ENCODE results near the gene CA11. TPM values are rescaled to one million over a fixed set of nuclear protein-coding genes. Genes with fewer than 3 reads are reported as not detected.

Gene CA11
- total and polyA plus RNA-seq, 12 donors: 1.8 to 24.5 (median 3.8) TPM

GRCh38 chr19:48628486-48629296 is 17.3 kb downstream of the CA11 start:
- intact Hi-C loops (cut with DNase I): no loop called here
- H3K4me1 ChIP-seq: peaks cover 7 to 60% (median 43%) of the 10 kb centered on the region in 9 donors
- DNase-seq (no peak), ATAC-seq (peak in 1 of 8 donors; percentile 0)
- H3K27me3 ChIP-seq: no peaks in the 10 kb centered on the region
- H3K27ac ChIP-seq: peak overlapping the region in 1 of 10 donors; percentile 84
- TF ChIP-seq CTCF (IDR thresholded peaks at IDR 0.05): no peak
- peaks cover 0 to 70% (median 3%) of the 10 kb centered on the region in 9 donors for H3K36me3 ChIP-seq
- H3K4me3 ChIP-seq: no peak overlapping the region
- H3K9me3 ChIP-seq: no peaks in the 10 kb centered on the region
- 84 to 87% methylated on average over 32 to 34 of the region's 34 CpGs for WGBS, 2 donors

GRCh38 chr19:48627865-48628314 is 18.1 kb downstream of the CA11 start:
- no peak for TF ChIP-seq CTCF (IDR thresholded peaks at IDR 0.05)
- no peak overlapping the region for H3K27ac ChIP-seq
- WGBS, 2 donors: 86 to 91% methylated on average over 17 of the region's 17 CpGs
- H3K4me1 ChIP-seq: peaks cover 6 to 60% (median 43%) of the 10 kb centered on the region in 9 donors
- peaks cover 0 to 64% (median 3%) of the 10 kb centered on the region in 9 donors for H3K36me3 ChIP-seq
- no peak for DNase-seq
- intact Hi-C loops (cut with DNase I): no loop called here
- H3K9me3 ChIP-seq: no peaks in the 10 kb centered on the region
- no peaks in the 10 kb centered on the region for H3K27me3 ChIP-seq
- no peak for ATAC-seq
- no peak overlapping the region for H3K4me3 ChIP-seq

- Histone ChIP-seq H3K27ac (no peak overlapping the region), H3K27me3 (no peaks in the 10 kb centered on the region), H3K9me3 (no peaks in the 10 kb centered on the region), H3K4me3 (no peak overlapping the region), H3K36me3 (peaks cover 0 to 59% (median 3%) of the 10 kb centered on the region in 9 donors), H3K4me1 (peaks cover 6 to 56% (median 40%) of the 10 kb centered on the region in 9 donors)
- 73 to 81% methylated on average over 6 of the region's 6 CpGs for WGBS, 2 donors
- TF ChIP-seq CTCF (IDR thresholded peaks at IDR 0.05): no peak
- DNase-seq (no peak), ATAC-seq (no peak)
- intact Hi-C loops (cut with DNase I): no loop called here
Observed at GRCh38 chr19:48627201-48627864, 18.7 kb downstream of the CA11 start.

- H3K27ac ChIP-seq: no peak overlapping the region
- H3K36me3 ChIP-seq: peaks cover 0 to 52% (median 3%) of the 10 kb centered on the region in 9 donors
- peaks cover 6 to 45% (median 26%) of the 10 kb centered on the region in 9 donors for H3K4me1 ChIP-seq
- no peak for TF ChIP-seq CTCF (IDR thresholded peaks at IDR 0.05)
- DNase-seq (no peak), ATAC-seq (no peak)
- intact Hi-C loops (cut with DNase I): no loop called here
- H3K9me3 ChIP-seq: no peaks in the 10 kb centered on the region
- WGBS, 2 donors: 92 to 94% methylated on average over 30 of the region's 30 CpGs
- H3K4me3 ChIP-seq: no peak overlapping the region
- H3K27me3 ChIP-seq: no peaks in the 10 kb centered on the region
Observed at GRCh38 chr19:48625891-48626327, 20.1 kb downstream of the CA11 start.
